Measurements from ENCODE around the gene DHX15.

Gene DHX15

DNA sequence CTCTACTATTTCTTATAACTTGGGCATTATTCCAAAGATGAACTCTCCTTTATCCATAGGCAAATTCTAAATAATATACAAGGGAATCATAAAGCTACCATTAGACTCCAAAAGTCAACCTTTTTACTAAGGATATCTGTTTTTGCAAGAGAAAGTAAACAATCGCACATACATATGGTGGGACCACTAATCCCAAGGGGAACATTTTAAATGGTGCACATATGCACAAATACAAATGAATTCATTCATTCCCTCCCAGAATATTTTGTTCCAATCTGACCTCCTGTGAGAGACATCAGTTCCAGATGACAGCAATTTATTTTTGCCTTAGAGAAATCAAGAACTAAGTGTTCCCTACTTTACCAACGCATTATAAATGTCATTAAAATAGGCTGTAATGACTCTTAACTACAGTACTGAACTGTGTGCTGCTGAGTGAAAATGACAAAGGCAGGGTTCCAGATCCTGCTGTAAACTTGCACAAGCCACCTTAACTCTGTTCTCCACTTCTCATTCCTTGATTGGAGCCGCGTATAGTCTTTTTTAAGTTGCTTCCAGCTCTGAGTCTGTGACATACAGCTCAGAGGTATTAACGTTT lies 2.0 kb downstream of the DHX15 start:
- H3K9ac ChIP-seq (ENCODE audit: low read length) = peak overlapping the region; percentile 99
- no peak overlapping the region for H4K8ac ChIP-seq (ENCODE audit: low read depth, low read length)
- no peak overlapping the region for H2AK5ac ChIP-seq (ENCODE audit: low read length)
- H3K27ac ChIP-seq (ENCODE audit: low read depth, low read length) = no peak overlapping the region
- peaks cover 4% of the 10 kb centered on the region for H3K4me1 ChIP-seq (ENCODE audit: control insufficient read depth, low read depth, low read length)
- no peak overlapping the region for H4K5ac ChIP-seq (ENCODE audit: low read length)
- peaks cover 69% of the 10 kb centered on the region for H3K79me2 ChIP-seq (ENCODE audit: control insufficient read depth, insufficient read depth, low read length)
- peak overlapping the region; percentile 75 for H3K56ac ChIP-seq (ENCODE audit: low read length)
- peak overlapping the region; percentile 95 for H3K4me2 ChIP-seq (ENCODE audit: low read length)
- no peak overlapping the region for H3K4ac ChIP-seq (ENCODE audit: low read depth, low read length)
- no peak overlapping the region for H2BK15ac ChIP-seq (replicated peaks; ENCODE audit: low read depth)
- DNase-seq = peak; percentile 25
- peak overlapping the region; percentile 91 for H3K4me3 ChIP-seq (ENCODE audit: low read length)
- H3K27me3 ChIP-seq (ENCODE audit: insufficient read depth, low read length, poor library complexity) = no peaks in the 10 kb centered on the region
- H3K18ac ChIP-seq (ENCODE audit: low read length) = no peak overlapping the region
- H3K36me3 ChIP-seq (ENCODE audit: control insufficient read depth, insufficient read depth, low read length) = peaks cover 1% of the 10 kb centered on the region
- H2BK120ac ChIP-seq (ENCODE audit: low read depth, low read length) = no peak overlapping the region
- no peaks in the 10 kb centered on the region for H3K79me1 ChIP-seq (ENCODE audit: low read length)
- H3K23ac ChIP-seq (ENCODE audit: low read length) = no peak overlapping the region
- WGBS (ENCODE audit: extremely low coverage, insufficient coverage, low lambda C conversion rate) = no CpG with 5 or more reads among the region's 5 CpGs
- H2BK5ac ChIP-seq (ENCODE audit: low read length) = no peak overlapping the region

DNA sequence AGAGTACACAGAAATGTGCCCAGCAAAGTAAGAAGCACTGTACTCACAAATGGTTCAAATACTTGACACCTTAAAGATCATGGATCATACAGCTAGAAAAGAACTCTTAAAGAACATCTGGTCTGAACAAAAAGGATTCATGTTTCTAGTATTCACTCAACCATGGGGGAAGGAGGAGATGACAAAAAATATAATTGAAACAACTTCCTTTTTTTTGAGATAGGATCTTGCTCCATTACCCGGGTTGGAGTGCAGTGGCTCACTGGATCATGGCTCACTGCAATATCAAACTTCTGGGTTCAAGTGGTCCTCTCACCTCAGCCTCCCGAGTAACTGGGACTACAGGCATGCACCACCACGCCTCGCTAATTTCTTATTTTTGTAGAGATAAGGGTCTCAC lies 6.0 kb downstream of the DHX15 start:
- Histone ChIP-seq H3K18ac (ENCODE audit: low read length) (no peak overlapping the region), H4K8ac (ENCODE audit: low read depth, low read length) (no peak overlapping the region), H3K27ac (ENCODE audit: low read depth, low read length) (no peak overlapping the region), H3K56ac (ENCODE audit: low read length) (no peak overlapping the region), H3K4ac (ENCODE audit: low read depth, low read length) (no peak overlapping the region), H3K4me2 (ENCODE audit: low read length) (no peak overlapping the region), H3K4me3 (ENCODE audit: low read length) (no peak overlapping the region), H4K5ac (ENCODE audit: low read length) (no peak overlapping the region), H3K36me3 (ENCODE audit: control insufficient read depth, insufficient read depth, low read length) (peaks cover 10% of the 10 kb centered on the region), H2AK5ac (ENCODE audit: low read length) (no peak overlapping the region), H3K23ac (ENCODE audit: low read length) (no peak overlapping the region), H3K4me1 (ENCODE audit: control insufficient read depth, low read depth, low read length) (peaks cover 6% of the 10 kb centered on the region), H3K27me3 (ENCODE audit: insufficient read depth, low read length, poor library complexity) (no peaks in the 10 kb centered on the region), H2BK120ac (ENCODE audit: low read depth, low read length) (no peak overlapping the region), H3K9ac (ENCODE audit: low read length) (no peak overlapping the region), H3K79me1 (ENCODE audit: low read length) (peaks cover 5% of the 10 kb centered on the region), H2BK5ac (ENCODE audit: low read length) (no peak overlapping the region), H3K79me2 (ENCODE audit: control insufficient read depth, insufficient read depth, low read length) (peaks cover 95% of the 10 kb centered on the region), H2BK15ac (replicated peaks; ENCODE audit: low read depth) (no peak overlapping the region)
- no CpG with 5 or more reads among the region's 4 CpGs for WGBS (ENCODE audit: extremely low coverage, insufficient coverage, low lambda C conversion rate)
- no peak for DNase-seq

DNA sequence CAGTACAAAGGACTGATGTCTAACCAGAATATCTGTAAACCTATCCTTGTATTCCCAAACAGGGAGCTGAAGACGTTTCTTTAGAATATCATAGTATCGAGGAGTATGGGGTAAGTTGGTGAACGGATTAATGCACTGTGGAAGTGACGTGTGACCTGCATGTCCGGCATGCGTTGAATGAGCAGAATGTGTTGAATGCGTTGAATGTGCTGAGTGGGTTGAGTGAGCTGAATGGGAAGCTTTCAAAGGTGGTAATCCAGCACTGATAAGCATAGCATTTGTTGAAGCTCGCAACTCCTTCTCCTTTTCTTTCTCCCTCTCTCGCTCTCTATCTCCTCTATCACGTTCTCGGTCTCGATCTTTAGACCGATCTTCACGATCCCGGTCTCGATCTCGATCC lies 8.1 kb downstream of the DHX15 start:
- H2BK120ac ChIP-seq (ENCODE audit: low read depth, low read length) = no peak overlapping the region
- H4K5ac ChIP-seq (ENCODE audit: low read length) = no peak overlapping the region
- H3K4me2 ChIP-seq (ENCODE audit: low read length) = no peak overlapping the region
- H3K9ac ChIP-seq (ENCODE audit: low read length) = no peak overlapping the region
- no peak overlapping the region for H3K4ac ChIP-seq (ENCODE audit: low read depth, low read length)
- H2BK15ac ChIP-seq (replicated peaks; ENCODE audit: low read depth) = no peak overlapping the region
- H3K36me3 ChIP-seq (ENCODE audit: control insufficient read depth, insufficient read depth, low read length) = peaks cover 9% of the 10 kb centered on the region
- H3K56ac ChIP-seq (ENCODE audit: low read length) = no peak overlapping the region
- H3K18ac ChIP-seq (ENCODE audit: low read length) = no peak overlapping the region
- no peak overlapping the region for H2BK5ac ChIP-seq (ENCODE audit: low read length)
- H3K79me1 ChIP-seq (ENCODE audit: low read length) = peaks cover 5% of the 10 kb centered on the region
- no peak overlapping the region for H3K4me3 ChIP-seq (ENCODE audit: low read length)
- peaks cover 92% of the 10 kb centered on the region for H3K79me2 ChIP-seq (ENCODE audit: control insufficient read depth, insufficient read depth, low read length)
- DNase-seq = peak; percentile 72
- H3K4me1 ChIP-seq (ENCODE audit: control insufficient read depth, low read depth, low read length) = peaks cover 5% of the 10 kb centered on the region
- over 99% methylated on average over 10 of the region's 17 CpGs for WGBS (ENCODE audit: extremely low coverage, insufficient coverage, low lambda C conversion rate)
- no peaks in the 10 kb centered on the region for H3K27me3 ChIP-seq (ENCODE audit: insufficient read depth, low read length, poor library complexity)
- H4K8ac ChIP-seq (ENCODE audit: low read depth, low read length) = no peak overlapping the region
- no peak overlapping the region for H3K27ac ChIP-seq (ENCODE audit: low read depth, low read length)
- no peak overlapping the region for H2AK5ac ChIP-seq (ENCODE audit: low read length)
- no peak overlapping the region for H3K23ac ChIP-seq (ENCODE audit: low read length)

DNA sequence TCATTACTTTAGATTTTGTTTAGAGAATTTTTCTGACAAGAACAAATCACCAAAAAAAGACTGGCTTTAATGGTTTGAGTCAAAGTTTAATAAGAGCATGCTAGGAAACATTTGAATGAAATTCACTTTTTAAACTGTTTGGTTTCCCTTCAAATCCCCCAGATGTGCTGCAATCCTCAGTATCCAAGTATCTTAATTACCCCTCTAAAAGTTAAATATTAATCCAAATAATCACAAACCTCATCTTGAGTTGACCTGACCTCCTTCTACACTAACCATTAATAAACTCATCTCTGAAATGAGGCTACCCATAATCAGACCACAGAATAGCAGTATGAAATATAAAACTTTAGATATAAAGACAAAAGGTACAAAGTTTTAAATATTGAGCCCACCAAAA lies 10.1 kb downstream of the DHX15 start:
- Histone ChIP-seq H3K27me3 (ENCODE audit: insufficient read depth, low read length, poor library complexity) (no peaks in the 10 kb centered on the region), H3K27ac (ENCODE audit: low read depth, low read length) (no peak overlapping the region), H3K56ac (ENCODE audit: low read length) (no peak overlapping the region), H3K4ac (ENCODE audit: low read depth, low read length) (no peak overlapping the region), H2AK5ac (ENCODE audit: low read length) (no peak overlapping the region), H3K9ac (ENCODE audit: low read length) (no peak overlapping the region), H3K23ac (ENCODE audit: low read length) (no peak overlapping the region), H2BK5ac (ENCODE audit: low read length) (no peak overlapping the region), H3K4me3 (ENCODE audit: low read length) (no peak overlapping the region), H3K18ac (ENCODE audit: low read length) (no peak overlapping the region), H3K4me2 (ENCODE audit: low read length) (no peak overlapping the region), H3K36me3 (ENCODE audit: control insufficient read depth, insufficient read depth, low read length) (peaks cover 9% of the 10 kb centered on the region), H4K5ac (ENCODE audit: low read length) (no peak overlapping the region), H2BK120ac (ENCODE audit: low read depth, low read length) (no peak overlapping the region), H3K79me1 (ENCODE audit: low read length) (peaks cover 5% of the 10 kb centered on the region), H3K79me2 (ENCODE audit: control insufficient read depth, insufficient read depth, low read length) (peaks cover 87% of the 10 kb centered on the region), H2BK15ac (replicated peaks; ENCODE audit: low read depth) (no peak overlapping the region), H4K8ac (ENCODE audit: low read depth, low read length) (no peak overlapping the region), H3K4me1 (ENCODE audit: control insufficient read depth, low read depth, low read length) (peaks cover 5% of the 10 kb centered on the region)
- no peak for DNase-seq

DNA sequence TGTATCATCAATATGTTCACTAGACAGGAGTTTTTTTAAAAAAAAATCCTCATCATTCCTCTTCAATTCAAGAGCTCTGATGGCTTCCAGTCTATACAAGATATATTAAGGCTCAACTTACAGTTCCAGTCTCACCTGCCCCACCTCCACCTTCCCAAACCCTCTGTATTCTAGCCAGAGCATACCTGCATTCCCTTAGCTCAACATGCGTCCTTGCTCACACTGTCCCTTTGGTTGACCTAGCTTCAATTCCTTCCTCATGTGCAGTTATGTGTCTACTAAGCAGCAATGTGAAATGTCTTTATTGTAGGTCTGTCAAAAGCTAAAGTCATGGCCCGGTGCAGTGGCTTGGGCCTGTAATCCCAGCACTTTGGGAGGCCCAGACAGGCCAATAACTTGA lies 10.8 kb downstream of the DHX15 start:
- Histone ChIP-seq H3K4ac (ENCODE audit: low read depth, low read length) (no peak overlapping the region), H2BK15ac (replicated peaks; ENCODE audit: low read depth) (no peak overlapping the region), H3K23ac (ENCODE audit: low read length) (no peak overlapping the region), H3K56ac (ENCODE audit: low read length) (no peak overlapping the region), H3K79me2 (ENCODE audit: control insufficient read depth, insufficient read depth, low read length) (peaks cover 83% of the 10 kb centered on the region), H2AK5ac (ENCODE audit: low read length) (no peak overlapping the region), H3K18ac (ENCODE audit: low read length) (no peak overlapping the region), H3K4me3 (ENCODE audit: low read length) (no peak overlapping the region), H3K9ac (ENCODE audit: low read length) (no peak overlapping the region), H2BK5ac (ENCODE audit: low read length) (no peak overlapping the region), H3K4me1 (ENCODE audit: control insufficient read depth, low read depth, low read length) (peaks cover 5% of the 10 kb centered on the region), H3K79me1 (ENCODE audit: low read length) (peaks cover 5% of the 10 kb centered on the region), H4K5ac (ENCODE audit: low read length) (no peak overlapping the region), H4K8ac (ENCODE audit: low read depth, low read length) (no peak overlapping the region), H2BK120ac (ENCODE audit: low read depth, low read length) (no peak overlapping the region), H3K27ac (ENCODE audit: low read depth, low read length) (no peak overlapping the region), H3K4me2 (ENCODE audit: low read length) (no peak overlapping the region), H3K27me3 (ENCODE audit: insufficient read depth, low read length, poor library complexity) (no peaks in the 10 kb centered on the region), H3K36me3 (ENCODE audit: control insufficient read depth, insufficient read depth, low read length) (peaks cover 9% of the 10 kb centered on the region)
- no CpG with 5 or more reads among the region's 2 CpGs for WGBS (ENCODE audit: extremely low coverage, insufficient coverage, low lambda C conversion rate)
- DNase-seq = peak; percentile 40

DNA sequence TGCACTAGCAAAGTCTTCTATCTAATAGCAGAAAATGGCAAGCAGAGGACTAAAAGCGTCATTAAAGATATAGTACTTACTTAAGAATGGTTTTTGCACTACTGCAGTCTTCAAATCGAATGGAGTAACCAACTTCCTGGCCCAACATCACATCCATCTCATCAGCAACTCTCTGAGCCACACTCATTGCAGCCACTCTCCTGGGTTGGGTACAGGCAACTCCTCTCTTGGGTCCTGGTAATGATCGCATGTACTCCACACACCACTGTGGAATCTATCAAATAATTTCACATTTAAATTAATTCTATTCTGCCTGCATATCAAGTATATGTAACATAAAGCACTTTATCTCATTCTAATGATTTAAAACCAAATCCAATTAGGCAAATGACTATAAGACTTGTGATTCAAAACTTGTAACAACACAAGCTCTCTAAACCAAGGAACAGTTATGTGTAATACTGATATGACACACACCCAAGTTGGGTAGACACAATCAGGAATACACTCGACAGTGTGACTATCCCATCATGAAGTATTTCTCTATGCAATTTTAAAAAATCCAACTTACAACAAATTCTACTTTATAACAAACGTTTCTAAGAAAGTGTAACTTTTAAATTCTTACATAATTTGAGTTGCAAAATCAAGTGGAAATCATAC lies 13.6 kb downstream of the DHX15 start:
- 100% methylated on average over 2 of the region's 5 CpGs for WGBS (ENCODE audit: extremely low coverage, insufficient coverage, low lambda C conversion rate)
- H3K4me3 ChIP-seq (ENCODE audit: low read length) = no peak overlapping the region
- H3K79me2 ChIP-seq (ENCODE audit: control insufficient read depth, insufficient read depth, low read length) = peaks cover 78% of the 10 kb centered on the region
- no peak overlapping the region for H3K4ac ChIP-seq (ENCODE audit: low read depth, low read length)
- no peak overlapping the region for H2BK5ac ChIP-seq (ENCODE audit: low read length)
- H4K5ac ChIP-seq (ENCODE audit: low read length) = no peak overlapping the region
- no peak overlapping the region for H3K4me2 ChIP-seq (ENCODE audit: low read length)
- DNase-seq = no peak
- no peak overlapping the region for H4K8ac ChIP-seq (ENCODE audit: low read depth, low read length)
- no peak overlapping the region for H3K27ac ChIP-seq (ENCODE audit: low read depth, low read length)
- H3K9ac ChIP-seq (ENCODE audit: low read length) = no peak overlapping the region
- no peak overlapping the region for H3K56ac ChIP-seq (ENCODE audit: low read length)
- H3K79me1 ChIP-seq (ENCODE audit: low read length) = peaks cover 3% of the 10 kb centered on the region
- H2BK120ac ChIP-seq (ENCODE audit: low read depth, low read length) = no peak overlapping the region
- peaks cover 2% of the 10 kb centered on the region for H3K4me1 ChIP-seq (ENCODE audit: control insufficient read depth, low read depth, low read length)
- H3K23ac ChIP-seq (ENCODE audit: low read length) = no peak overlapping the region
- H2AK5ac ChIP-seq (ENCODE audit: low read length) = no peak overlapping the region
- H3K27me3 ChIP-seq (ENCODE audit: insufficient read depth, low read length, poor library complexity) = no peaks in the 10 kb centered on the region
- no peak overlapping the region for H3K18ac ChIP-seq (ENCODE audit: low read length)
- no peak overlapping the region for H2BK15ac ChIP-seq (replicated peaks; ENCODE audit: low read depth)
- H3K36me3 ChIP-seq (ENCODE audit: control insufficient read depth, insufficient read depth, low read length) = peaks cover 4% of the 10 kb centered on the region

Measured in mesendoderm (in vitro differentiated cells).